Keratinocyte (primary cell): ENCODE data around the gene SMOC1. TPM values are rescaled to one million over a fixed set of nuclear protein-coding genes. Genes with fewer than 3 reads are reported as not detected.

Source experiments
- DNase-seq: peaks from one replicate; pipeline ENCODE4 v3.0.0-alpha.2; 2011; ENCODE audit warnings: low read depth, missing footprints, low spot score
- FAIRE-seq: peaks from 2 replicates; lab custom pipeline; 2011; peaks lifted over from hg19 to GRCh38; lab: Jason Lieb, UNC
- H2AFZ ChIP-seq: 2 replicates; pipeline ENCODE4 v1.6.0; 2012; ENCODE audit warnings: low read length, control low read depth, inconsistent platforms; ENCODE audit not compliant: control insufficient read depth
- H3K27ac ChIP-seq: 2 replicates; pipeline ENCODE4 v1.5.1; 2011; ENCODE audit warnings: low read length; ENCODE audit not compliant: control insufficient read depth, insufficient read depth
- H3K27me3 ChIP-seq: 3 replicates; pipeline ENCODE4 v1.6.0; 2011; ENCODE audit warnings: low read length; ENCODE audit not compliant: control insufficient read depth, insufficient read depth; ENCODE audit errors: extremely low read depth
- H3K36me3 ChIP-seq, 2 experiments: 2 replicates in 1 of 2; 3 replicates in 1 of 2; pipeline ENCODE4 v1.5.1; 2011; ENCODE audit warnings: low read length in 2 of 2, mild to moderate bottlenecking in 1 of 2; ENCODE audit not compliant: control insufficient read depth in 2 of 2, insufficient read depth in 2 of 2; ENCODE audit errors: extremely low read depth in 1 of 2
- H3K4me1 ChIP-seq: 3 replicates; pipeline ENCODE4 v1.5.1; 2011; ENCODE audit warnings: low read length; ENCODE audit not compliant: control insufficient read depth, insufficient read depth; ENCODE audit errors: extremely low read depth
- H3K4me2 ChIP-seq: 3 replicates; pipeline ENCODE4 v1.6.0; 2011; ENCODE audit warnings: low read depth, low read length; ENCODE audit not compliant: control insufficient read depth, insufficient read depth; ENCODE audit errors: extremely low read depth
- H3K4me3 ChIP-seq, 3 experiments: fragments of 200-600 bp in 1 of 3; sonication (generic) in 1 of 3; 2 replicates in 2 of 3; 3 replicates in 1 of 3; pipeline ENCODE4 v1.5.1; 2011 to 2016; ENCODE audit warnings: low read length in 3 of 3, mild to moderate bottlenecking in 3 of 3, control low read depth in 2 of 3, inconsistent platforms in 1 of 3, low read depth in 1 of 3, mixed read lengths in 1 of 3, mixed run types in 1 of 3, moderate library complexity in 1 of 3; ENCODE audit not compliant: control insufficient read depth in 2 of 3, insufficient read depth in 2 of 3; ENCODE audit errors: extremely low read depth in 1 of 3
- H3K79me2 ChIP-seq: 2 replicates; pipeline ENCODE4 v1.6.0; 2012; ENCODE audit warnings: low read length; ENCODE audit not compliant: control insufficient read depth, insufficient read depth
- H3K9ac ChIP-seq: 3 replicates; pipeline ENCODE4 v1.6.0; 2011; ENCODE audit warnings: low read length; ENCODE audit not compliant: control insufficient read depth, insufficient read depth; ENCODE audit errors: extremely low read depth
- H3K9me1 ChIP-seq: 3 replicates; pipeline ENCODE4 v1.6.0; 2011; ENCODE audit warnings: low read length; ENCODE audit not compliant: control insufficient read depth, insufficient read depth; ENCODE audit errors: extremely low read depth
- H3K9me3 ChIP-seq: 2 replicates; pipeline ENCODE4 v1.5.1; 2012; ENCODE audit warnings: low read depth, low read length; ENCODE audit not compliant: control insufficient read depth
- H4K20me1 ChIP-seq: 3 replicates; pipeline ENCODE4 v1.6.0; 2011; ENCODE audit warnings: low read length; ENCODE audit not compliant: control insufficient read depth, insufficient read depth; ENCODE audit errors: extremely low read depth
- CTCF ChIP-seq, 3 experiments: IDR thresholded peaks in 1 of 3; conservative IDR thresholded peaks in 1 of 3; optimal IDR thresholded peaks in 1 of 3; 2 replicates in 2 of 3; 3 replicates in 1 of 3; pipeline versions ENCODE3 to v1.5.1; 2011; ENCODE audit warnings: low read length in 3 of 3, mild to moderate bottlenecking in 3 of 3, moderate library complexity in 2 of 3, control low read depth in 1 of 3, inconsistent platforms in 1 of 3; ENCODE audit not compliant: insufficient read depth in 2 of 3; ENCODE audit errors: extremely low read depth in 1 of 3
- EZH2 ChIP-seq: IDR thresholded peaks from one replicate; pipeline ENCODE4 v1.6.1; 2012; ENCODE audit warnings: inconsistent platforms, mild to moderate bottlenecking, low read length, moderate library complexity
- dilution Hi-C: fragments of 300-500 bp; cut with MboI; formaldehyde crosslinking; loops from one replicate; pipeline ENCODE4 v1.7.0; 2020; ENCODE audit warnings: low sequenced_read_pairs; ENCODE audit not compliant: extremely low pct_ligation_motif_present
- polyA plus RNA-seq, 5 experiments: library from polyadenylated mRNA; depleted of rRNA in 3 of 5; stranded (reverse) in 3 of 5; stranded (forward) in 1 of 5; unstranded in 1 of 5; fragments of >200 nt; gene quantifications; 1 replicate in 1 of 5; 2 replicates in 3 of 5; 3 replicates in 1 of 5; pipeline versions ENCODE4 v1.2.1 to v1.2.3, GENCODE V29; 2011 to 2012; ENCODE audit warnings: missing spikeins in 2 of 5, low read depth in 1 of 5, low replicate concordance in 1 of 5

The SMOC1 gene
- polyA plus RNA-seq, 1 donor (not counting 4 experiments of a cell fraction or from before 2014, with no cell fraction given), result 6.0 TPM

DNA sequence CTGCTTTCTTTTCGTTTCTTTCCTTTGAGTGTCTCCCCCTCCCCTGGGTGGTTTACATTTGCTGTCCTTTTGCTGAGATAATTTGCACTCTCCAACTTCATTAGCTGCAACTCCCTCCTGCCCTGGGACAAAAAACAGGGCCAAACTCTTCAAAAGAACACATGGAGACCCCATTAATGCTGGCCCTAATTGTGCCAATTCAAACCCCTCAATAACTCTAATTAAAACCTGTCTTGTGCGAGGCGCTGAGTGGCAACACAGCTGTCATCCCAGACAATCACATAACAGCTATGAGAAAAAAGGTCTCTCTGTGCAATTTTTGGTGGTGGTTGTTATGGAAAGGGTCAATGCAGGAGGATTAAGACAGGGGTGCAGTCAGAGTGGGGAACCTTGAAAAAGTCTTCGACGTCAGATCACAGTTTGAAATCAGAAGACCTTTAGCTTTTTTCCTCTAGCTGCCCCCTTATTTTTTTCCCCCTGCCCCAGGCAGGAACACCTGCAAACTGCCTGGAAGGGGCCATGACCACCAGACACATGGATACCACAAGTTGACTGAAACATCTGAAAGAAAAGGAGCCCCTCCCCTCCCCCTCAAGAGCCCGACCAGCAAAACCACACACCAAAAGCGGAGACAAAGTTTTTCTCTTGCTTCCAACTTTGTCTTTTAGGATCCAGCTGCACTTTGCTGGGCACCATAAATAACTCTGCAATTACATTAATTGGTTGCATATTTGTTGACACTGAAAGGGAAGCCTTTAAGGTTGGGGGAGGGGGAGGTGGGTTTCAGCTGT lies 26.5 kb upstream of the SMOC1 start:
- H3K27ac ChIP-seq, result no peak overlapping the region
- H2AFZ ChIP-seq, result no peak overlapping the region
- TF ChIP-seq EZH2 (no peak), CTCF (optimal IDR thresholded peaks at IDR 0.05 in 1 of 3, IDR thresholded peaks at IDR 0.05 in 1 of 3, conservative IDR thresholded peaks at IDR 0.05 in 1 of 3; ENCODE audit: extremely low read depth in 1 of 3, insufficient read depth in 2 of 3, low read length in 3 of 3) (no peak)
- no peaks in the 10 kb centered on the region for H3K36me3 ChIP-seq
- no peaks in the 10 kb centered on the region for H4K20me1 ChIP-seq
- no peaks in the 10 kb centered on the region for H3K79me2 ChIP-seq
- no peaks in the 10 kb centered on the region for H3K9me1 ChIP-seq
- no peak overlapping the region for H3K4me2 ChIP-seq
- H3K4me3 ChIP-seq, result no peak overlapping the region
- dilution Hi-C loops, result no loop called here
- H3K9me3 ChIP-seq, result no peaks in the 10 kb centered on the region
- FAIRE-seq, result no peak
- peaks cover 19% of the 10 kb centered on the region for H3K27me3 ChIP-seq
- DNase-seq, result no peak
- no peak overlapping the region for H3K9ac ChIP-seq
- H3K4me1 ChIP-seq, result no peaks in the 10 kb centered on the region

GRCh38 chr14:69853774-69854173 lies 25.4 kb upstream of the SMOC1 start:
- Histone ChIP-seq H4K20me1 (no peaks in the 10 kb centered on the region), H3K9ac (no peak overlapping the region), H3K79me2 (no peaks in the 10 kb centered on the region), H3K4me2 (no peak overlapping the region), H3K27me3 (peaks cover 19% of the 10 kb centered on the region), H3K4me1 (no peaks in the 10 kb centered on the region), H3K9me3 (no peaks in the 10 kb centered on the region), H2AFZ (no peak overlapping the region), H3K4me3 (no peak overlapping the region), H3K27ac (no peak overlapping the region), H3K9me1 (no peaks in the 10 kb centered on the region), H3K36me3 (no peaks in the 10 kb centered on the region)
- TF ChIP-seq EZH2 (no peak), CTCF (optimal IDR thresholded peaks at IDR 0.05 in 1 of 3, IDR thresholded peaks at IDR 0.05 in 1 of 3, conservative IDR thresholded peaks at IDR 0.05 in 1 of 3; ENCODE audit: extremely low read depth in 1 of 3, insufficient read depth in 2 of 3, low read length in 3 of 3) (no peak)
- FAIRE-seq (no peak), DNase-seq (no peak)
- dilution Hi-C loops, result no loop called here
